ENCODE measurements around the gene WDR73.

DNA sequence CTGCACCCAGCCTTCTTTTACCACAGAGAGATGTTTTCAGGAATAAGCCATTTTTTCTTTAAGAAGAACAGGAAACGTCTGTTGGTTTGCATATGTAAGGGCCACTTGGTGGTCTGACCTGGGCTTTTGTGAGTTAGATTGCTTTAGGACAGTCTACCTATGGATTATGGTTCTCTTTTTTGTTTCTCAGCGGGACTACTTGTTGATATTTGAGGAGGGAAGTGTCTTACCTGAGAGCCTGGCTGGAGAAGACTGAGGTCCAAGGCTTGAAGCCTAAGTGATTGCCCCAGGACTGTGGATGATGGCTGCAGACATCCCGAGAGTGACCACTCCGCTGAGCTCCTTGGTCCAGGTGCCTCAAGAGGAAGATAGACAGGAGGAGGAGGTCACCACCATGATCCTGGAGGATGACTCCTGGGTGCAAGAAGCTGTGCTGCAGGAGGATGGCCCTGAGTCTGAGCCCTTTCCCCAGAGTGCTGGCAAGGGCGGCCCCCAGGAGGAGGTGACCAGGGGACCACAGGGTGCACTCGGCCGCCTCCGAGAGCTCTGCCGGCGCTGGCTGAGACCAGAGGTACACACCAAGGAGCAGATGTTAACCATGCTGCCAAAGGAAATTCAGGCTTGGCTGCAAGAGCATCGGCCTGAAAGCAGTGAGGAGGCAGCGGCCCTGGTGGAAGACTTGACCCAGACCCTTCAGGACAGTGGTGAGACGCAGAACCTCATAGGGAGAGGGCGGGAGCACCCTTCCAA is 50.3 kb downstream of the WDR73 start:
- TF ChIP-seq MAX (IDR thresholded peaks at IDR 0.05) (no peak), POLR2A (IDR thresholded peaks at IDR 0.05; ENCODE audit: borderline replicate concordance, extremely low read depth, insufficient read depth, insufficient read length) (no peak)
- TF ChIP-seq, protein P1, sequence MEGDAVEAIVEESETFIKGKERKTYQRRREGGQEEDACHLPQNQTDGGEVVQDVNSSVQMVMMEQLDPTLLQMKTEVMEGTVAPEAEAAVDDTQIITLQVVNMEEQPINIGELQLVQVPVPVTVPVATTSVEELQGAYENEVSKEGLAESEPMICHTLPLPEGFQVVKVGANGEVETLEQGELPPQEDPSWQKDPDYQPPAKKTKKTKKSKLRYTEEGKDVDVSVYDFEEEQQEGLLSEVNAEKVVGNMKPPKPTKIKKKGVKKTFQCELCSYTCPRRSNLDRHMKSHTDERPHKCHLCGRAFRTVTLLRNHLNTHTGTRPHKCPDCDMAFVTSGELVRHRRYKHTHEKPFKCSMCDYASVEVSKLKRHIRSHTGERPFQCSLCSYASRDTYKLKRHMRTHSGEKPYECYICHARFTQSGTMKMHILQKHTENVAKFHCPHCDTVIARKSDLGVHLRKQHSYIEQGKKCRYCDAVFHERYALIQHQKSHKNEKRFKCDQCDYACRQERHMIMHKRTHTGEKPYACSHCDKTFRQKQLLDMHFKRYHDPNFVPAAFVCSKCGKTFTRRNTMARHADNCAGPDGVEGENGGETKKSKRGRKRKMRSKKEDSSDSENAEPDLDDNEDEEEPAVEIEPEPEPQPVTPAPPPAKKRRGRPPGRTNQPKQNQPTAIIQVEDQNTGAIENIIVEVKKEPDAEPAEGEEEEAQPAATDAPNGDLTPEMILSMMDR (IDR thresholded peaks at IDR 0.05 in 2 of 3, conservative IDR thresholded peaks at IDR 0.05 in 1 of 3; ENCODE audit: borderline replicate concordance in 1 of 3, insufficient read depth in 1 of 3, low read depth in 2 of 3, low read length in 2 of 3) = no peak
